ENCODE measurements around the gene CELF2.
"Not testable (repeated sequence)": the region's sequence is repeated elsewhere in the genome, so short reads cannot be mapped to it uniquely, and the experiment has no call there.

CELF2 gene

DNA sequence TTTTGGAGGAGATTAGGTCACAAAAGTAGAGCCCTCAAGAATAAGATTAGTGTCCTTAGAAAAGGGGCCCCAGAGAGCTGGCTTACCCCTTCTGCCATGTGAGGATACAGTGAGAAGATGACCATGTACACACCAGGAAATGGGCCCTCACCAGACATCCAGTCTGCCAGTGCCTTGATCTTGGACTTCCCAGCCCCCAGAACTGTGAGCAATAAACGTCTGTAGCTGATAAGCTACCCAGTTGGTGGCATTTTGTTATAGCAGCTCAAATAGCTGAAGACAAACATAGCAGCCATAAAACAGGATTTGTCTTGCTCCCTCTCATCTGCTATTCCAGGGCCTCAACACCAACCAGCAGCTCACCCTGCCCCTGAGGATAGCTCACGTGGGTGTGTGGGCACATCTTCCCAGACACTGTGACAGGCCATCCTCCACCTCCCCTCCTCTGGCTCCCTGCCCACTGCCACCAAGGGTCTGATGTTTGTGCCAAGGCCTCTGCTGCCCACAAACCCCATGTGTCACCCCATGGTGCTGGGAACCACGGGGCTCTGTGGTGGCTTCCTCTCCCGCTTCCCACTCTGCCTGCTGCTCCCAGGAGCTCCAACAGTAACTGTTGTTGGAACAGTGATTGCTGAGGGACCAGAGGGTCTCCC lies 341.4 kb downstream of the CELF2 start:
- H3K4me3 ChIP-seq (ENCODE audit: low read depth, low read length): no peak overlapping the region
- no peak for DNase-seq (ENCODE audit: low read depth)
- TF ChIP-seq MYC (IDR thresholded peaks at IDR 0.05; ENCODE audit: low read depth, low read length): no peak
- TF ChIP-seq, protein P1, sequence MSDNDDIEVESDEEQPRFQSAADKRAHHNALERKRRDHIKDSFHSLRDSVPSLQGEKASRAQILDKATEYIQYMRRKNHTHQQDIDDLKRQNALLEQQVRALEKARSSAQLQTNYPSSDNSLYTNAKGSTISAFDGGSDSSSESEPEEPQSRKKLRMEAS (IDR thresholded peaks at IDR 0.05; ENCODE audit: low read depth, low read length): no peak
- TF ChIP-seq POLR2A (IDR thresholded peaks at IDR 0.05; ENCODE audit: extremely low read depth, insufficient read length): no peak
- TF ChIP-seq, protein P2, sequence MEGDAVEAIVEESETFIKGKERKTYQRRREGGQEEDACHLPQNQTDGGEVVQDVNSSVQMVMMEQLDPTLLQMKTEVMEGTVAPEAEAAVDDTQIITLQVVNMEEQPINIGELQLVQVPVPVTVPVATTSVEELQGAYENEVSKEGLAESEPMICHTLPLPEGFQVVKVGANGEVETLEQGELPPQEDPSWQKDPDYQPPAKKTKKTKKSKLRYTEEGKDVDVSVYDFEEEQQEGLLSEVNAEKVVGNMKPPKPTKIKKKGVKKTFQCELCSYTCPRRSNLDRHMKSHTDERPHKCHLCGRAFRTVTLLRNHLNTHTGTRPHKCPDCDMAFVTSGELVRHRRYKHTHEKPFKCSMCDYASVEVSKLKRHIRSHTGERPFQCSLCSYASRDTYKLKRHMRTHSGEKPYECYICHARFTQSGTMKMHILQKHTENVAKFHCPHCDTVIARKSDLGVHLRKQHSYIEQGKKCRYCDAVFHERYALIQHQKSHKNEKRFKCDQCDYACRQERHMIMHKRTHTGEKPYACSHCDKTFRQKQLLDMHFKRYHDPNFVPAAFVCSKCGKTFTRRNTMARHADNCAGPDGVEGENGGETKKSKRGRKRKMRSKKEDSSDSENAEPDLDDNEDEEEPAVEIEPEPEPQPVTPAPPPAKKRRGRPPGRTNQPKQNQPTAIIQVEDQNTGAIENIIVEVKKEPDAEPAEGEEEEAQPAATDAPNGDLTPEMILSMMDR (IDR thresholded peaks at IDR 0.05; ENCODE audit: low read depth, low read length): no peak

DNA sequence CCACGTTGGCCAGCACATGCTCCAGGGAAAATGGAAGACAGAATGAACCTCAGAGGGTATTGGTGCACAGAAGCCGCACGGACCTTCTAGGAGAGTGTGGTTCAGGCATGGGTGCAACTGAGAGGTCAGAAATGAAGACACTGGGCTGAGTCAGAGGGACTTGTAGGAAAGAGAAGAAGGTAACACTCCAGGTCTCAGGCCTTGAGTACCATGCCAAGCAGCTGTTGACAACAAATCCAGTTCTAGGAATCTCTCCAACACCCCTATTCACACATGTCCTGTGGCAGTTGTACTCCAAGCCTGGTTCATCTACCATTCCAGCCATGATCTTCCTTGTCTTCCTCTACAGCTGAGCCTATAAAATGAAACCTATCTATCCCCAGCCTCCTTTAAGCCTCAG lies 342.2 kb downstream of the CELF2 start:
- TF ChIP-seq, protein P2 (IDR thresholded peaks at IDR 0.05; ENCODE audit: low read depth, low read length): no peak
- TF ChIP-seq POLR2A (IDR thresholded peaks at IDR 0.05; ENCODE audit: extremely low read depth, insufficient read length): no peak
- no peak overlapping the region for H3K4me3 ChIP-seq (ENCODE audit: low read depth, low read length)
- no peak for DNase-seq (ENCODE audit: low read depth)

DNA sequence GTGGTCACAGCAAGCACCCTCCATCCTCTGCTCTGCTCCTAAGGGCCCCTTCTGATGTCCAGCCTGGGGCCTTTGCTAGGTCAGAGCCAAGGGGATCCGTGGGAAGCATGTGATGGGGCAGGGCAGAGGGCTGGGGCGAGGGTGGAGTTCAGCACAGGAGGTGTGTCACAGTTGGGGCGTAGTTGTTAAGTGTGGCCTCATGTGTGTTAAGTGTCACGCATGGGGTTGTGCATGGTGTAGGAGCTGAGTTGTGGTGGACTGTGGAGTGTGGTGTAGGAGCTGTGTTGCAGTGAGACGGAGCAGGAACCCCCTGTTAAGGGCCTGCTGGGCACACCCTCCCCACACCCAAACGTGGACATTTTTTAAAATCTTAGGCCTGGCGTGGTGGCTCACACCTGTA lies 345.8 kb downstream of the CELF2 start:
- TF ChIP-seq, protein P2 (IDR thresholded peaks at IDR 0.05; ENCODE audit: low read depth, low read length): no peak
- TF ChIP-seq, protein P1 (IDR thresholded peaks at IDR 0.05; ENCODE audit: low read depth, low read length): no peak
- TF ChIP-seq POLR2A (IDR thresholded peaks at IDR 0.05; ENCODE audit: extremely low read depth, insufficient read length) (no peak), MYC (IDR thresholded peaks at IDR 0.05; ENCODE audit: low read depth, low read length) (no peak)
- no peak for DNase-seq (ENCODE audit: low read depth)
- no peak overlapping the region for H3K4me3 ChIP-seq (ENCODE audit: low read depth, low read length)

DNA sequence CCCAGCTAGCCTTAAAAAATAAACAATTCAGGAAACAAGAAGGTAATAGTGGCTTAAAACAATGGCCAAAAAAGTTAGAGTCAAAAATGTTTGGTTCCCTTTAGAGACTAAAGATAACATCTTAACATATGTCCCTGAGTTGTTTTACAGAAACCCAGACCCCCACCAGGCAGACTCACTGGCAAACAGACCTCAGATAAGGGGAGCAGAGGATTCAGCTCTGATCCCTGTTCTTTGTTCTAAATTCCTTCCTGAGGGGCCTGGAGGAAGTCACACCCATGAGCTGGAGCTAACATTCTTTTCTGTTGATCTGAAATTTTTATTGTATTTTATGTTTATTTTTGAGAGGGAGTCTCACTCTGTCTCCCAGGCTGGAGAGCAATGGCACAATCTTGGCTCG lies 346.6 kb downstream of the CELF2 start:
- TF ChIP-seq, protein P2 (IDR thresholded peaks at IDR 0.05; ENCODE audit: low read depth, low read length): no peak
- TF ChIP-seq, protein P1 (IDR thresholded peaks at IDR 0.05; ENCODE audit: low read depth, low read length): no peak
- TF ChIP-seq POLR2A (IDR thresholded peaks at IDR 0.05; ENCODE audit: extremely low read depth, insufficient read length): no peak
- no peak for TF ChIP-seq MYC (IDR thresholded peaks at IDR 0.05; ENCODE audit: low read depth, low read length)
- H3K4me3 ChIP-seq (ENCODE audit: low read depth, low read length): no peak overlapping the region
- DNase-seq (ENCODE audit: low read depth): no peak

DNA sequence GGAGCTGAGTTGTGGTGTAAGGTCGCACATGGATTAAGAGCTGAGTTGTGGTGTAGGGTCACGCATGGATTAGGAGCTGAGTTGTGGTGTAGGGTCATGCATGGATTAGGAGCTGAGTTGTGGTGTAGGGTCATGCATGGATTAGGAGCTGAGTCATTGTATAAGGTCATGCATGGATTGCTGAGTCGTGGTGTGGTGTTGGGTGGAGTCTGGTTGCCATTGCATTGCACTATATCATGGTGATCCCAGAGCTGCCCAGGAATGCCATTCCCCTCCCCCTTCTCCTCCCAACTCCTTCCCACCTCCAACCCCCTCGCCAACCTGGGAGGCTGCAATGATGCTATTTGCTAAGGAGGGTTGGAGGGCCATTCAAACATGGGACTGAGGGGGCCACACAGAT lies 349.2 kb downstream of the CELF2 start:
- not testable (repeated sequence) for DNase-seq (ENCODE audit: low read depth)

DNA sequence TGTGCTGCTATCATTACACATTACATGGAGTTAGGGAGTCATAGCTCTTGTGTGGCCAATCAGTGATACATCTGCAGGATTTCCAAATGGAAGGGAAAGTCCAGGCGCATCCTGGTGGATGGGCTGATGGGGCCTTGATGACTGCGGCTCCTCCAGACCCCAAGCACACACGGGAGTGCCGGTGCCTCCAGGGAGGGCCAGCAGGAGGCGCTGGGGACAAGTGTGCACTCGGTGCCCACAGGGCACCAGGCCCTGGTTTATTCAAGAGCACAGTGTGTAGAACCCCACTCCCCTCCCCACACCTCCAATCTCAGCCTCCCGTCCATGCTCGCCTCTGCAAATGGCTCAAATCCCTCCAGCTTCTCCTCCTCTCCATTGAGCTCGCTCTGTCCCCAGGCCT lies 349.8 kb downstream of the CELF2 start:
- no peak for DNase-seq (ENCODE audit: low read depth)
- TF ChIP-seq, protein P1 (IDR thresholded peaks at IDR 0.05; ENCODE audit: low read depth, low read length): no peak
- no peak for TF ChIP-seq POLR2A (IDR thresholded peaks at IDR 0.05; ENCODE audit: extremely low read depth, insufficient read length)
- TF ChIP-seq, protein P2 (IDR thresholded peaks at IDR 0.05; ENCODE audit: low read depth, low read length): no peak
- TF ChIP-seq MYC (IDR thresholded peaks at IDR 0.05; ENCODE audit: low read depth, low read length): no peak

More for the DNA sequence above, 349.2 kb downstream of the CELF2 start:
- not testable (repeated sequence) for H3K4me3 ChIP-seq (ENCODE audit: low read depth, low read length)

More for the DNA sequence above, 349.8 kb downstream of the CELF2 start:
- H3K4me3 ChIP-seq (ENCODE audit: low read depth, low read length): no peak overlapping the region

Measured in NB4 (cell line).